ENCODE results near the gene DEFB123.

Gene DEFB123

GRCh38 chr20:31474097-31474436 lies 33.6 kb downstream of the DEFB123 start:
- DNase-seq (ENCODE audit: low read depth) = no peak

GRCh38 chr20:31474758-31475427 lies 34.5 kb downstream of the DEFB123 start, which contains the start of the genes DEFB124 and REM1:
Gene DEFB124 (minus strand): TSS chr20:31475127. CDS start chr20:31473013, 2,114 bp downstream.
Gene REM1 (plus strand): TSS chr20:31475288. CDS start chr20:31476446, 1,158 bp downstream.
- DNase-seq (ENCODE audit: low read depth) = no peak

GRCh38 chr20:31475472-31476293 lies 35.3 kb downstream of the DEFB123 start:
- DNase-seq (ENCODE audit: low read depth) = no peak

- DNase-seq (ENCODE audit: low read depth) = no peak
These were observed 35.8 kb downstream of the DEFB123 start for GRCh38 chr20:31476294-31476585.

GRCh38 chr20:31476643-31477215 lies 36.3 kb downstream of the DEFB123 start:
- no peak for DNase-seq (ENCODE audit: low read depth)

- no peak for DNase-seq (ENCODE audit: low read depth)
These were observed 43.6 kb downstream of the DEFB123 start for GRCh38 chr20:31484001-31484400.

GRCh38 chr20:31485450-31486339 lies 45.3 kb downstream of the DEFB123 start:
- no peak for DNase-seq (ENCODE audit: low read depth)

GRCh38 chr20:31488115-31488514 lies 47.7 kb downstream of the DEFB123 start:
- DNase-seq (ENCODE audit: low read depth) = no peak

- DNase-seq (ENCODE audit: low read depth) = no peak
These were observed 48.7 kb downstream of the DEFB123 start for GRCh38 chr20:31489152-31489551.

- no peak for DNase-seq (ENCODE audit: low read depth)
These were observed 50.3 kb downstream of the DEFB123 start for GRCh38 chr20:31490752-31491151.

GRCh38 chr20:31494131-31494530 lies 53.7 kb downstream of the DEFB123 start:
- peak; percentile 19 for DNase-seq (ENCODE audit: low read depth)

- DNase-seq (ENCODE audit: low read depth) = peak; percentile 47
These were observed 56.4 kb downstream of the DEFB123 start for GRCh38 chr20:31496761-31497295.

- peak; percentile 81 for DNase-seq (ENCODE audit: low read depth)
These were observed 57.6 kb downstream of the DEFB123 start for GRCh38 chr20:31497838-31498540.
